ENCODE measurements around the gene VASH1. TPM values are rescaled to one million over a fixed set of nuclear protein-coding genes. Genes with fewer than 3 reads are reported as not detected.
"Not testable (repeated sequence)": the region's sequence is repeated elsewhere in the genome, so short reads cannot be mapped to it uniquely, and the experiment has no call there.

The VASH1 gene
- total and polyA plus RNA-seq, 9 donors: 18.6 to 61.2 (median 55.3) TPM

DNA sequence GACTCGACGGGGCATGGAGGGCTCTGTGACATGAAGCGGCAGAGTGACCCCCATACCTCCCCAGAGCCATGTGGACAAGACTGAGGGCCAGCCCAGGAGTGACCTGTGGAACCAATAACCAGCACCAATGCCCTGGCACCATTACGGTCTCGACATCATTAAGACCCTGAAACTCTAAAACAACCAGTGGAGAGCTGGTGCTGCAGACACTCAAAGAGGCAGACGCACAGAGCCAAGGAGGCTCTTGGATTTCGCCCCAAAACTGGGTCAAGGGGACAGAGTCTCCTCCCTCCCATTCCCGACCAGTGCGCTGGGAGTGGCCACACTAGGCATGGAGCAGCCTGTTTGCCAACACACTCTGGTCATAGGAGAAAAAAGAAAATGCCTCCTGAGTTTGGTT lies 41.6 kb upstream of the VASH1 start:
- no peaks in the 10 kb centered on the region for H3K9me3 ChIP-seq (replicated peaks; ENCODE audit: control insufficient read depth, low read depth, low read length)
- peaks cover 54% of the 10 kb centered on the region for H3K4me1 ChIP-seq (ENCODE audit: control insufficient read depth, insufficient read depth, low read length)
- peak overlapping the region; percentile 78 for H3K27ac ChIP-seq (ENCODE audit: low read length)
- no peaks in the 10 kb centered on the region for H3K36me3 ChIP-seq (ENCODE audit: control insufficient read depth, insufficient read depth, low read length)
- H3K4me3 ChIP-seq (ENCODE audit: low read length): no peak overlapping the region
- DNase-seq: peak; percentile 30
- H3K27me3 ChIP-seq (ENCODE audit: control insufficient read depth, insufficient read depth, low read length): no peaks in the 10 kb centered on the region
- 40% methylated on average over 1 of the region's 9 CpGs for WGBS (ENCODE audit: insufficient coverage)

DNA sequence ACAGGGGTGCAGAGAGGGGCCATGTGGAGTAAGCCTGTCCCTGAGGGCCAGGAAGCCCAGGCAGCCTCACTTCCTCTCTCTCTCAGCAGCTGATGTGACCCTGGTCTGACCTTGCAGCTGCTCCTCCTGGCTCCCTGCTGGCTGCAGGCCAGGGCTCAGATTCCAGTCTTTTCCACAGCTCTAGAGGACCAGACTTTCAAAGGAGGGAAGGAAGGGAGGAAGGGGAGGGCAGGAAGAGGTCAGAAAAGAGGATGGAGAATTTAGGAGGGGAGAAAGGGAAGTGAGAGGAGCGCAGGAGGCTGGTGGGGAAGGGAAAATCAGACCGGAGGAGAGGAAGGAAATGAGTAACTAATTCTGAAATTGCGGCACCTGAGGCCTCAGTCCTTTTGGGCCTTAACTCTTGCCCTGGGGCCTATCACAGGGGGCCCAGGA lies 40.9 kb upstream of the VASH1 start:
- H3K4me1 ChIP-seq (ENCODE audit: control insufficient read depth, insufficient read depth, low read length): peaks cover 48% of the 10 kb centered on the region
- H3K27me3 ChIP-seq (ENCODE audit: control insufficient read depth, insufficient read depth, low read length): no peaks in the 10 kb centered on the region
- peak overlapping the region; percentile 78 for H3K27ac ChIP-seq (ENCODE audit: low read length)
- WGBS (ENCODE audit: insufficient coverage): 20% methylated on average over 3 of the region's 3 CpGs
- no peaks in the 10 kb centered on the region for H3K36me3 ChIP-seq (ENCODE audit: control insufficient read depth, insufficient read depth, low read length)
- DNase-seq: peak; percentile 97
- no peaks in the 10 kb centered on the region for H3K9me3 ChIP-seq (replicated peaks; ENCODE audit: control insufficient read depth, low read depth, low read length)
- H3K4me3 ChIP-seq (ENCODE audit: low read length): no peak overlapping the region

DNA sequence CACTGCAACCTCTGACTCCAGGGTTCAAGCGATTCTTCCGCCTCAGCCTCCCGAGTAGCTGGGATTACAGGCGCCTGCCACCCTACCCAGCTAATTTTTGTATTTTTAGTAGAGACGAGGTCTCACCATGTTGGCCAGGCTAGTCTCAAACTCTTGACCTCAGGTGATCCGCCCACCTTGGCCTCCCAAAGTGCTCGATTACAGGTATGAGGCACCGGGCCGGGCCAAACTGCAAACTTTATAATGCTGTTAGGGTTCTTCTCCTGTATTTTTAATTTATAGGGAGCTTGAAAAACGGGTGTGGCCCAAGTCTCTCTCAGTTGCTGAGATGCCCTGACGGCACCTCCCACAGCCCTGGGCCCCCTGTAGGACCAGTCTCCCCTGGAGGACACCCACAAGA lies 39.8 kb upstream of the VASH1 start:
- H3K27ac ChIP-seq (ENCODE audit: low read length); H3K36me3 ChIP-seq (ENCODE audit: control insufficient read depth, insufficient read depth, low read length); H3K9me3 ChIP-seq (replicated peaks; ENCODE audit: control insufficient read depth, low read depth, low read length); H3K27me3 ChIP-seq (ENCODE audit: control insufficient read depth, insufficient read depth, low read length); DNase-seq; H3K4me3 ChIP-seq (ENCODE audit: low read length): not testable (repeated sequence)
- 97% methylated on average over 8 of the region's 11 CpGs for WGBS (ENCODE audit: insufficient coverage)
- H3K4me1 ChIP-seq (ENCODE audit: control insufficient read depth, insufficient read depth, low read length): peaks cover 42% of the 10 kb centered on the region

DNA sequence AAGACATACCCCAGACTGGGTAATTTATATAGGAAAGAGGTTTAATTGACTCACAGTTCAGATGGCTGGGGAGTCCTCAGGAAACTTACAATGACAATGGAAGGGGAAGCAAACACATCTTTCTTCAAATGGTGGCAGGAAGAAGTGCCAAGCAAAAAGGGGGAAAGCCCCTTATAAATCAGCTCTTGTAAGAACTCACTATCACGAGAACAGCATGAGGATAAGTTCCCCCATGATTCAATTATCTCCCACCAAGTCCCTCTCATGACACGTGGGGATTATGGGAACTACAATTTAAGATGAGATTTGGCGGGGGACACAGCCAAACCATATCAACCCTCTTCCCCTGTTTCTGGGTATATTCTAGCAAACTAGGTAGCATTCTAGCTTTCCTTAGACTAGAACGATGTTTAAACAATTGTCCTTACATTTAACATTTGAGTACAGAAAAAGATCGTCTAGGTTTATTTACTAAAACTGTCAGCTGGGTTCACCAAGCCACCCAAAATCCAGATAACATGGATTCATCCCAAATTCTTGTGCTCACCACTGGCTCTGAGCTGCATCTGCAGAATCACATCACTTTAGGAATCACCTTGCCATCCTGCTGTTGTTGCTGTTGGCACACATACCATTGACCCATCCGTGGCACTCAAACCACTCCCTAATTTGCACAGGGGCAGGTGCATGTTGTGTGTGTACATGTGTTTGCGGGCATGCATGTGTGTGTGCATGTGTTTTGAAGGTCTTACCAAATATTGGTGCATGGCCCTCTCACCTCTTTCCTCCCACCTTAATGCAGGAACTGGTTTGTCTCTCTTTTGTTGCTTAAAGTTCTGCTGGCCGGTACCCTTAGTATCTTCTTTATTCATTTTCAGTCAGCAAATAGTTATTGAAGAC lies 36.4 kb upstream of the VASH1 start:
- Histone ChIP-seq H3K27me3 (ENCODE audit: control insufficient read depth, insufficient read depth, low read length) (no peaks in the 10 kb centered on the region), H3K27ac (ENCODE audit: low read length) (no peak overlapping the region), H3K4me1 (ENCODE audit: control insufficient read depth, insufficient read depth, low read length) (peaks cover 29% of the 10 kb centered on the region), H3K4me3 (ENCODE audit: low read length) (no peak overlapping the region), H3K9me3 (replicated peaks; ENCODE audit: control insufficient read depth, low read depth, low read length) (no peaks in the 10 kb centered on the region), H3K36me3 (ENCODE audit: control insufficient read depth, insufficient read depth, low read length) (no peaks in the 10 kb centered on the region)
- DNase-seq: no peak
- WGBS (ENCODE audit: insufficient coverage): 52% methylated on average over 3 of the region's 8 CpGs

DNA sequence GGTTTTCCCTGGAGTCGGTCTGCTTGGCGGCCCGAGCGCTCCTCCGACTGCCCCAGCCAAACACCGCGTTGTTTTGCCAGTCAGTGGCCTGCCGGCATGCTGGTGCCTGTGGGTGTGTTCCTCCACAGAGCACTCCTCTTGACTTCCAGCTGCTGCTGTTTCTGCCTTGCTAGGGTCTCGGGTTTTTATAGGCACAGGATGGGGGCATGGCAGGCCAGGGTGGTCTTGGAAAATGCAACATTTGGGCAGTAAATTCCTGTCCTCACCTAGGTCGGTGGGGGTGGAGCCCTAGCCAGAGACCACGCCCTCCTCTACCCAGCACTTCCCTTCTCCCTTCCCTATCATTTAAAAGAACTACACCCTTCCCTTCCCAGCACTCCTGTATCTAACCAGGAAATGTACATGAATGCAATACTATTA lies 34.7 kb upstream of the VASH1 start:
- Histone ChIP-seq H3K4me1 (ENCODE audit: control insufficient read depth, insufficient read depth, low read length) (peaks cover 17% of the 10 kb centered on the region), H3K4me3 (ENCODE audit: low read length) (no peak overlapping the region), H3K9me3 (replicated peaks; ENCODE audit: control insufficient read depth, low read depth, low read length) (no peaks in the 10 kb centered on the region), H3K27me3 (ENCODE audit: control insufficient read depth, insufficient read depth, low read length) (no peaks in the 10 kb centered on the region), H3K36me3 (ENCODE audit: control insufficient read depth, insufficient read depth, low read length) (no peaks in the 10 kb centered on the region), H3K27ac (ENCODE audit: low read length) (peak overlapping the region; percentile 13)
- WGBS (ENCODE audit: insufficient coverage): 37% methylated on average over 3 of the region's 11 CpGs
- no peak for DNase-seq

DNA sequence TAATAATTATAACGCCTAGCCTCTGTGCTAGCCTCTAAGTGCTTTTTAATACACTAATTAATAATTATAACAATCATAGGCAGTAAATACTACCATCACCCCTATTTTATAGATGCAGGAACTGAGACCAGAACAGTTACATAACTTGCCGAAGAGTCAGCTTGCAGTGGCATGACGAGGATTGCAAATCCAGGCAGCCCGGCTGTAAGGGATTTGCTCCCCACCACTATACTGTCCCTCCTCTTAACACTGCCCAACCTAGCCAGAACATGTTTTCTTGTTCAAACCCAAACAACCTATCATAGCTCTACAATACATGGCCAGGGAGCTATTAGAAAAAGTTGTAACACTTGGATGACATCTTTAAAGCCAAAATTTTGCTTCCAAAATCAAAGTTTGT lies 33.9 kb upstream of the VASH1 start:
- WGBS (ENCODE audit: insufficient coverage): 18% methylated on average over 3 of the region's 4 CpGs
- Histone ChIP-seq H3K36me3 (ENCODE audit: control insufficient read depth, insufficient read depth, low read length) (no peaks in the 10 kb centered on the region), H3K4me1 (ENCODE audit: control insufficient read depth, insufficient read depth, low read length) (peaks cover 14% of the 10 kb centered on the region), H3K9me3 (replicated peaks; ENCODE audit: control insufficient read depth, low read depth, low read length) (no peaks in the 10 kb centered on the region), H3K4me3 (ENCODE audit: low read length) (no peak overlapping the region), H3K27me3 (ENCODE audit: control insufficient read depth, insufficient read depth, low read length) (no peaks in the 10 kb centered on the region), H3K27ac (ENCODE audit: low read length) (peak overlapping the region; percentile 15)
- DNase-seq: peak; percentile 51

DNA sequence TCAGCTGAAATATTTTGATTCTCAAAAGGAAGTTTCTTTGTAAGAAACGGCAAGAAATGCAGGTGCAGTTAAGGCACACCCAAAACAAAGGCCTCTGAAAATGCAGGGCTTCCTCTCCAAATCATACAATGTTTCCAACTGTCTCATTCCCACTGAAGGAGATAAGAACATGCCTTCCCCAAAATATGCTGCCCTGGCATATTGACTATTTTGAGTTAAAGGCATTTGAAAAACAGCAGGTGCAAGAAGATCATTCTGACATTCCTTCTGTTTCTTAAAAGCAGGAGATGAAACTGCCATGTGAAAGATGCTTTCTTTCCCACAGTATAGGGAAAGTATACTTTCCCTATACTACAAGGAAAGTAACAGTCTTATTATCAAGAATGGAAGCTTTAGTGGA lies 33.4 kb upstream of the VASH1 start:
- WGBS (ENCODE audit: insufficient coverage): no CpG with 5 or more reads among the region's 1 CpG
- Histone ChIP-seq H3K4me1 (ENCODE audit: control insufficient read depth, insufficient read depth, low read length) (peaks cover 14% of the 10 kb centered on the region), H3K27ac (ENCODE audit: low read length) (peak overlapping the region; percentile 15), H3K27me3 (ENCODE audit: control insufficient read depth, insufficient read depth, low read length) (no peaks in the 10 kb centered on the region), H3K9me3 (replicated peaks; ENCODE audit: control insufficient read depth, low read depth, low read length) (no peaks in the 10 kb centered on the region), H3K36me3 (ENCODE audit: control insufficient read depth, insufficient read depth, low read length) (no peaks in the 10 kb centered on the region), H3K4me3 (ENCODE audit: low read length) (no peak overlapping the region)
- no peak for DNase-seq

DNA sequence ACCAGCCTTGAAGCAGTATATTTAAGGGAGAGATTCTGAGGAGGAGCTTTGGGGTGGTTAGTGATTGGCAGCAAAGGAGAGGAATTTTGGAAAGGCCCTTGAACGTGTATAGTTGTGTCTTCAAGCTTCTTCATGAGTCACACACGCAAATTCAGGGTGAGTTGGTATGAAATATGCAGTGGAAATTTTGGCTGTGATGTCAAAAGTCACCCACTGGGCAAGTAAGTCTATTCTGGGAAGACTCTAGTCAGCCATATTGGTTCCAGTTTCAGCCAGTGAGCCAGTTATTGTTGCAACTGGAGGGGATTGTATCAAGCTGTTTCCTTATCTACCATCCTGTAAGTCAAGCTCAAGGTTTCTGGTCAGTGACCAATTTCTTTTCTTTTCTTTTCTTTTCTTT lies 32.0 kb upstream of the VASH1 start:
- 89% methylated on average over 2 of the region's 2 CpGs for WGBS (ENCODE audit: insufficient coverage)
- Histone ChIP-seq H3K36me3 (ENCODE audit: control insufficient read depth, insufficient read depth, low read length) (no peaks in the 10 kb centered on the region), H3K27me3 (ENCODE audit: control insufficient read depth, insufficient read depth, low read length) (no peaks in the 10 kb centered on the region), H3K4me3 (ENCODE audit: low read length) (no peak overlapping the region), H3K9me3 (replicated peaks; ENCODE audit: control insufficient read depth, low read depth, low read length) (no peaks in the 10 kb centered on the region), H3K4me1 (ENCODE audit: control insufficient read depth, insufficient read depth, low read length) (peaks cover 14% of the 10 kb centered on the region), H3K27ac (ENCODE audit: low read length) (no peak overlapping the region)
- no peak for DNase-seq

DNA sequence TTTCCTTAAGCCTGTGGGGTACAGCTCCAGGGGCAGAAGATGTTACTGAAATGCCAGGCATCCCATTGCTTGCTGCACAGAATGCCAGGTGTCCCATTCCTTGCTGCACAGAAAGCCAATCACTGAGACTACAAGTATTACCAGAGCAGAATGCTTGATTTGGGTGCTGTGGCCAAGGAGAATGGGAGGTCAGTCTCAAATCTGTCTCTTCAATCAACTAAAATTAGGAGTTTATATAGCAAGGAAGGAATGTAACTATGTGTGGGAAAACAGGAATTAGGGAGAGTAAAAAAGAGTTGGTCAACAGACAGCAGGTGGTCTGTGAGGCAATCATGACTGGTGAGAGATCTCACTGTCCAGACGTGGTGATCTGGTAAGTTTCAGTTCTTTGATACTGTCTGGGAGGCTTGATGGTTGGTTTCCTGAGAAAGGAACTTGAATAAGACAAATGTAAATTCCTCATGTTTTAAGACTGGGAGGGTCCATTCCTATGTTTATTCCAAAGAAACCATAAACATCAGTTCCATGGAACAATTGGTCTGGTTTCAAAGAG lies 31.2 kb upstream of the VASH1 start:
- H3K9me3 ChIP-seq (replicated peaks; ENCODE audit: control insufficient read depth, low read depth, low read length): no peaks in the 10 kb centered on the region
- peaks cover 14% of the 10 kb centered on the region for H3K4me1 ChIP-seq (ENCODE audit: control insufficient read depth, insufficient read depth, low read length)
- H3K27ac ChIP-seq (ENCODE audit: low read length): no peak overlapping the region
- DNase-seq: no peak
- no CpG with 5 or more reads among the region's 1 CpG for WGBS (ENCODE audit: insufficient coverage)
- no peaks in the 10 kb centered on the region for H3K36me3 ChIP-seq (ENCODE audit: control insufficient read depth, insufficient read depth, low read length)
- H3K4me3 ChIP-seq (ENCODE audit: low read length): no peak overlapping the region
- H3K27me3 ChIP-seq (ENCODE audit: control insufficient read depth, insufficient read depth, low read length): no peaks in the 10 kb centered on the region

DNA sequence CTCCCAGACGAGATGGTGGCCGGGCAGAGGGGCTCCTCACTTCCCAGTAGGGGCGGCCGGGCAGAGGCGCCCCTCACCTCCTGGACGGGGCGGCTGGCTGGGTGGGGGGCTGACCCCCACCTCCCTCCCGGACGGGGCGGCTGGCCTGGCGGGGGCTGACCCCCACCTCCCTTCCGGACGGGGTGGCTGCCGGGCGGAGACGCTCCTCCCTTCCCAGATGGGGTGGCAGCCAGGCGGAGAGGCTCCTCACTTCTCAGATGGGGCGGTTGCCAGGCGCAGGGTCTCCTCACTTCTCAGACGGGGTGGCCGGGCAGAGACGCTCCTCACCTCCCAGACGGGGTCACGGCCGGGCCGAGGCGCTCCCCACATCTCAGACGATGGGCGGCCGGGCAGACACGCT lies 26.8 kb upstream of the VASH1 start:
- 91% methylated on average over 12 of the region's 31 CpGs for WGBS (ENCODE audit: insufficient coverage)
- H3K27me3 ChIP-seq (ENCODE audit: control insufficient read depth, insufficient read depth, low read length); H3K4me1 ChIP-seq (ENCODE audit: control insufficient read depth, insufficient read depth, low read length): not testable (repeated sequence)

More for the DNA sequence above, 26.8 kb upstream of the VASH1 start:
- not testable (repeated sequence) for H3K27ac ChIP-seq (ENCODE audit: low read length); DNase-seq; H3K9me3 ChIP-seq (replicated peaks; ENCODE audit: control insufficient read depth, low read depth, low read length); H3K4me3 ChIP-seq (ENCODE audit: low read length); H3K36me3 ChIP-seq (ENCODE audit: control insufficient read depth, insufficient read depth, low read length)
